Measurements from ENCODE around the gene COX7B2. TPM values are rescaled to one million over a fixed set of nuclear protein-coding genes. Genes with fewer than 3 reads are reported as not detected.

COX7B2 gene
- total and polyA plus RNA-seq, 10 of the 15 experiments (the other 5 are each of a cell fraction or from before 2014, with no cell fraction given): not detected

GRCh38 chr4:46944345-46944744 is 35.3 kb upstream of the COX7B2 start:
- no TSS peak for BruUV-seq (replicated peaks)
- CTCF ChIA-PET: interaction anchor here (1.1 kb wide), 1 partner anchor 88 kb away, joined by 3 read pairs; no protein-coding TSS in a partner anchor
- ATAC-seq (no peak), FAIRE-seq (no peak), DNase-seq (ENCODE audit: low read depth, low spot score) (no peak)
- SMC1A ChIA-PET (ENCODE audit: uncharacterized antibody, unreplicated experiment): interaction anchor here (0.7 to 2.4 kb wide), 3 partner anchors 10 to 56 kb away, joined by 3 to 15 read pairs (median 3); no protein-coding TSS in a partner anchor
- 21% methylated on average over 1 of the region's 1 CpG for WGBS (ENCODE audit: insufficient coverage, insufficient replicate concordance, low lambda C conversion rate, missing lambda C conversion rate)
- RAD21 ChIA-PET (ENCODE audit: unreplicated experiment): interaction anchor here (1.6 kb wide), 1 partner anchor 10 kb away, joined by 4 read pairs; no protein-coding TSS in a partner anchor
- Histone ChIP-seq H2AFZ (ENCODE audit: control insufficient read depth, low read depth, low read length) (no peak overlapping the region), H3K27me3 (replicated peaks in 1 of 2; ENCODE audit: control insufficient read depth in 2 of 2, insufficient read depth in 2 of 2, low read length in 1 of 2) (no peaks in the 10 kb centered on the region), H4K20me1 (ENCODE audit: control insufficient read depth, insufficient read depth) (no peaks in the 10 kb centered on the region), H3K4me1 (ENCODE audit: control insufficient read depth, insufficient read depth, low read length) (no peaks in the 10 kb centered on the region), H3K27ac (ENCODE audit: control insufficient read depth, insufficient read depth) (no peak overlapping the region), H3K79me2 (ENCODE audit: control insufficient read depth, insufficient read depth, low read length) (no peaks in the 10 kb centered on the region), H3K9ac (ENCODE audit: control insufficient read depth, insufficient read depth, low read length) (no peak overlapping the region), H3K36me3 (ENCODE audit: control insufficient read depth in 2 of 2, insufficient read depth in 2 of 2, low read length in 1 of 2) (no peaks in the 10 kb centered on the region), H3K4me2 (ENCODE audit: control insufficient read depth, insufficient read depth) (no peak overlapping the region), H3K4me3 (no peak overlapping the region), H3K9me3 (replicated peaks; ENCODE audit: control insufficient read depth, insufficient read depth, low read length) (no peaks in the 10 kb centered on the region)
- TF ChIP-seq RFX5 (IDR thresholded peaks at IDR 0.05; ENCODE audit: low read depth, low read length) (no peak), HDAC6 (IDR thresholded peaks at IDR 0.05; ENCODE audit: unreplicated experiment) (no peak), RBBP5 (conservative IDR thresholded peaks at IDR 0.05) (no peak)
- intact Hi-C loops (cut with micrococcal nuclease; ENCODE audit: unreplicated experiment): no loop called here
- in situ Hi-C loops (cut with MboI): no loop called here
- POLR2A ChIA-PET: no interaction called here

- DNase-seq (ENCODE audit: low read depth, low spot score): no peak
- H3K4me3 ChIP-seq: no peak overlapping the region
- H3K9me3 ChIP-seq (replicated peaks; ENCODE audit: control insufficient read depth, insufficient read depth, low read length): no peaks in the 10 kb centered on the region
- TF ChIP-seq RAD21 (IDR thresholded peaks at IDR 0.05; ENCODE audit: insufficient read depth, low read depth, low read length) (peak; percentile 50), CTCF (IDR thresholded peaks at IDR 0.05 in 2 of 3, conservative IDR thresholded peaks at IDR 0.05 in 1 of 3; ENCODE audit: control insufficient read depth in 2 of 3, extremely low read depth in 1 of 3, insufficient read depth in 1 of 3, low read depth in 3 of 3, low read length in 3 of 3) (peak in 2 of 3 experiments; percentile 12 to 41; a peak in 2 of 6 replicates), RUNX3 (IDR thresholded peaks at IDR 0.05; ENCODE audit: low read length) (no peak; the same call in 1 of the 2 replicates), MEF2A (IDR thresholded peaks at IDR 0.05; ENCODE audit: insufficient read depth, low read depth, low read length) (no peak), NR2C2 (IDR thresholded peaks at IDR 0.05; ENCODE audit: borderline replicate concordance, control insufficient read depth, insufficient read length, low read depth) (no peak), SMC3 (IDR thresholded peaks at IDR 0.05; ENCODE audit: borderline replicate concordance, low read length) (peak; percentile 54; the same call in 1 of the 2 replicates), CREM (IDR thresholded peaks at IDR 0.05; ENCODE audit: low read depth) (no peak), NFIC (IDR thresholded peaks at IDR 0.05; ENCODE audit: low read depth, low read length) (no peak), HDAC2 (IDR thresholded peaks at IDR 0.05) (no peak), FOXK2 (IDR thresholded peaks at IDR 0.05) (no peak), SRF (IDR thresholded peaks at IDR 0.05; ENCODE audit: low read depth in 2 of 2, low read length in 2 of 2) (0 out of 4 replicates have a peak, but pooled peaks of 1 of the 2 experiments have one; percentile 19)
- POLR2A ChIA-PET: no interaction called here
- in situ Hi-C loops (cut with MboI) (loop anchor here (10.0 kb wide), 1 partner anchor 447 kb away; no protein-coding TSS in a partner anchor), intact Hi-C loops (cut with micrococcal nuclease; ENCODE audit: unreplicated experiment) (loop anchor here (1.0 kb wide), 1 partner anchor 95 kb away; no protein-coding TSS in a partner anchor)
- H3K4me1 ChIP-seq (ENCODE audit: control insufficient read depth, insufficient read depth, low read length): no peaks in the 10 kb centered on the region
- ATAC-seq: 0 out of 3 replicates have a peak, but pooled peaks have one; percentile 42
- CTCF ChIA-PET: interaction anchor here (0.8 to 5.6 kb wide), 35 partner anchors 9 to 996 kb away, joined by 3 to 42 read pairs (median 4); no protein-coding TSS in a partner anchor
- H3K9ac ChIP-seq (ENCODE audit: control insufficient read depth, insufficient read depth, low read length): no peak overlapping the region
- no peak overlapping the region for H3K27ac ChIP-seq (ENCODE audit: control insufficient read depth, insufficient read depth)
- H3K4me2 ChIP-seq (ENCODE audit: control insufficient read depth, insufficient read depth): no peak overlapping the region
- SMC1A ChIA-PET (ENCODE audit: uncharacterized antibody, unreplicated experiment): interaction anchor here (0.6 to 6.7 kb wide), 27 partner anchors 9 to 445 kb away, joined by 3 to 70 read pairs (median 5); no protein-coding TSS in a partner anchor
- FAIRE-seq: no peak
- H3K36me3 ChIP-seq (ENCODE audit: control insufficient read depth in 2 of 2, insufficient read depth in 2 of 2, low read length in 1 of 2): no peaks in the 10 kb centered on the region
- H2AFZ ChIP-seq (ENCODE audit: control insufficient read depth, low read depth, low read length): no peak overlapping the region
- no peaks in the 10 kb centered on the region for H3K27me3 ChIP-seq (replicated peaks in 1 of 2; ENCODE audit: control insufficient read depth in 2 of 2, insufficient read depth in 2 of 2, low read length in 1 of 2)
- 4% methylated on average over 1 of the region's 1 CpG for WGBS (ENCODE audit: insufficient coverage, insufficient replicate concordance, low lambda C conversion rate, missing lambda C conversion rate)
- RAD21 ChIA-PET (ENCODE audit: unreplicated experiment): interaction anchor here (0.7 to 2.8 kb wide), 13 partner anchors 15 to 274 kb away, joined by 3 to 16 read pairs (median 4); partner anchors contain the start of gene GABRA4
- no TSS peak for BruUV-seq (replicated peaks)
- no peaks in the 10 kb centered on the region for H4K20me1 ChIP-seq (ENCODE audit: control insufficient read depth, insufficient read depth)
- H3K79me2 ChIP-seq (ENCODE audit: control insufficient read depth, insufficient read depth, low read length): no peaks in the 10 kb centered on the region
These were observed 28.4 kb upstream of the COX7B2 start for GRCh38 chr4:46937493-46937892.
